H9 (cell line): ENCODE measurements around the gene KCNJ12. TPM values are rescaled to one million over a fixed set of nuclear protein-coding genes. Genes with fewer than 3 reads are reported as not detected.
A peak's percentile ranks its signal among the peaks of the same experiment; 100 is the strongest.

Experiments
- DNase-seq: peaks from one replicate; pipeline ENCODE4 v3.0.0-alpha.2; 2017
- H2AFZ ChIP-seq: one replicate; pipeline ENCODE4 v1.6.1; 2013; ENCODE audit warnings: mild to moderate bottlenecking, low read length, control low read depth, moderate library complexity
- H2AK5ac ChIP-seq: 2 replicates; pipeline ENCODE4 v1.6.1; 2013; ENCODE audit warnings: low read length, control low read depth, mixed read lengths; ENCODE audit not compliant: insufficient read length
- H2BK120ac ChIP-seq: one replicate; pipeline ENCODE4 v1.6.1; 2013; ENCODE audit warnings: low read depth, mild to moderate bottlenecking, low read length, control low read depth, inconsistent platforms; ENCODE audit not compliant: poor library complexity, severe bottlenecking
- H2BK12ac ChIP-seq: 2 replicates; pipeline ENCODE4 v1.6.1; 2013; ENCODE audit warnings: low read length, control low read depth, mixed read lengths, low read depth; ENCODE audit not compliant: insufficient read length
- H2BK15ac ChIP-seq: 2 replicates; pipeline ENCODE4 v1.6.1; 2013; ENCODE audit warnings: low read depth, low read length, control low read depth
- H2BK20ac ChIP-seq: one replicate; pipeline ENCODE4 v1.6.1; 2013; ENCODE audit warnings: low read depth, mild to moderate bottlenecking, low read length, control low read depth, inconsistent platforms; ENCODE audit not compliant: poor library complexity, severe bottlenecking
- H2BK5ac ChIP-seq: 2 replicates; pipeline ENCODE4 v1.6.1; 2013; ENCODE audit warnings: low read length, control low read depth, mixed read lengths; ENCODE audit not compliant: insufficient read length
- H3K14ac ChIP-seq: 2 replicates; pipeline ENCODE4 v1.6.1; 2013; ENCODE audit warnings: low read length, control low read depth; ENCODE audit not compliant: insufficient read depth
- H3K18ac ChIP-seq: 2 replicates; pipeline ENCODE4 v1.6.1; 2013; ENCODE audit warnings: low read depth, mild to moderate bottlenecking, mixed read lengths, low read length, control low read depth; ENCODE audit not compliant: insufficient read length
- H3K23ac ChIP-seq: 2 replicates; pipeline ENCODE4 v1.6.1; 2013; ENCODE audit warnings: low read length, control low read depth, mixed read lengths, low read depth; ENCODE audit not compliant: insufficient read length
- H3K23me2 ChIP-seq: 2 replicates; pipeline ENCODE4 v1.6.1; 2013; ENCODE audit warnings: low read depth, mild to moderate bottlenecking, mixed read lengths, low read length, control low read depth; ENCODE audit not compliant: insufficient read length, poor library complexity, severe bottlenecking
- H3K27ac ChIP-seq: 2 replicates; pipeline ENCODE4 v1.5.1; 2013; ENCODE audit warnings: low read length, control low read depth, mixed read lengths, low read depth; ENCODE audit not compliant: insufficient read length
- H3K27me3 ChIP-seq: 2 replicates; pipeline ENCODE4 v1.6.1; 2013; ENCODE audit warnings: low read length, control low read depth, inconsistent platforms; ENCODE audit not compliant: insufficient read depth
- H3K4ac ChIP-seq: 2 replicates; pipeline ENCODE4 v1.6.1; 2013; ENCODE audit warnings: low read depth, mild to moderate bottlenecking, control low read depth, inconsistent platforms, low read length, moderate library complexity
- H3K4me1 ChIP-seq: 2 replicates; pipeline ENCODE4 v1.6.1; 2013; ENCODE audit warnings: low read length, control low read depth, inconsistent platforms; ENCODE audit not compliant: insufficient read depth
- H3K4me2 ChIP-seq: 2 replicates; pipeline ENCODE4 v1.6.1; 2013; ENCODE audit warnings: low read length, control low read depth, mixed read lengths; ENCODE audit not compliant: insufficient read length, insufficient read depth
- H3K56ac ChIP-seq: 2 replicates; pipeline ENCODE4 v1.6.1; 2013; ENCODE audit warnings: low read depth, mild to moderate bottlenecking, mixed read lengths, low read length, control low read depth; ENCODE audit not compliant: insufficient read length
- H3K79me1 ChIP-seq: 2 replicates; pipeline ENCODE4 v1.6.1; 2013; ENCODE audit warnings: low read depth, mild to moderate bottlenecking, moderate library complexity, low read length, control low read depth, inconsistent platforms; ENCODE audit not compliant: insufficient read depth, poor library complexity, severe bottlenecking
- H3K79me2 ChIP-seq: 2 replicates; pipeline ENCODE4 v1.6.1; 2013; ENCODE audit warnings: low read length, control low read depth, inconsistent platforms; ENCODE audit not compliant: insufficient read depth
- H3K9ac ChIP-seq: 2 replicates; pipeline ENCODE4 v1.6.1; 2013; ENCODE audit warnings: low read length, control low read depth, mixed read lengths; ENCODE audit not compliant: insufficient read length; ENCODE audit errors: extremely low read depth
- H3K9me3 ChIP-seq: one replicate; pipeline ENCODE4 v1.6.1; 2013; ENCODE audit warnings: low read depth, low read length, inconsistent platforms; ENCODE audit not compliant: control insufficient read depth
- H3T11ph ChIP-seq: one replicate; pipeline ENCODE4 v1.6.1; 2013; ENCODE audit warnings: mild to moderate bottlenecking, low read length, control low read depth, inconsistent platforms
- H4K20me1 ChIP-seq: one replicate; pipeline ENCODE4 v1.6.1; 2013; ENCODE audit not compliant: control insufficient read depth, insufficient read length, insufficient read depth
- H4K5ac ChIP-seq: 2 replicates; pipeline ENCODE4 v1.6.1; 2013; ENCODE audit warnings: low read depth, mild to moderate bottlenecking, mixed read lengths, low read length, control low read depth; ENCODE audit not compliant: insufficient read length
- H4K8ac ChIP-seq: replicated peaks from 2 replicates; pipeline ENCODE4 v1.6.1; 2013; ENCODE audit warnings: low read length, control low read depth, mixed read lengths, low read depth; ENCODE audit not compliant: insufficient read length
- H4K91ac ChIP-seq: 2 replicates; pipeline ENCODE4 v1.6.1; 2013; ENCODE audit warnings: low read depth, mild to moderate bottlenecking, moderate library complexity, mixed read lengths, low read length, control low read depth; ENCODE audit not compliant: insufficient read length
- H3K27ac Mint-ChIP-seq, 3 experiments: 2 replicates in 2 of 3; 3 replicates in 1 of 3; pipeline ENCODE4 v1.8.0; 2020 to 2021; ENCODE audit warnings: mixed read lengths in 3 of 3, mild to moderate bottlenecking in 1 of 3, moderate library complexity in 1 of 3
- H3K27me3 Mint-ChIP-seq: 2 replicates; pipeline ENCODE4 v1.8.0; 2021; ENCODE audit warnings: low read depth, mild to moderate bottlenecking, moderate library complexity, mixed read lengths
- H3K36me3 Mint-ChIP-seq, 3 experiments: 2 replicates in 2 of 3; 3 replicates in 1 of 3; pipeline ENCODE4 v1.8.0; 2020 to 2021; ENCODE audit warnings: low read depth in 3 of 3, mixed read lengths in 3 of 3; ENCODE audit not compliant: insufficient read depth in 1 of 3
- H3K4me1 Mint-ChIP-seq, 2 experiments: 2 replicates each; pipeline ENCODE4 v1.8.0; 2020; ENCODE audit warnings: mixed read lengths in 2 of 2
- H3K4me3 Mint-ChIP-seq, 2 experiments: 2 replicates in 1 of 2; 3 replicates in 1 of 2; pipeline ENCODE4 v1.8.0; 2020 to 2021; ENCODE audit warnings: mild to moderate bottlenecking in 2 of 2, mixed read lengths in 2 of 2, moderate library complexity in 1 of 2
- H3K9me3 Mint-ChIP-seq, 2 experiments: 2 replicates in 1 of 2; 3 replicates in 1 of 2; pipeline ENCODE4 v1.8.0; 2020; ENCODE audit warnings: mild to moderate bottlenecking in 2 of 2, mixed read lengths in 2 of 2, moderate library complexity in 1 of 2
- CTCF ChIP-seq: fragments of 200-600 bp; sonication (generic); conservative IDR thresholded peaks from 3 replicates; pipeline ENCODE4 v1.8.0; 2021; ENCODE audit warnings: antibody characterized with exemption, mild to moderate bottlenecking
- WGBS: extraction: QIAGEN DNeasy Blood & Tissue Kit; methylation state at CpG from one replicate; pipeline ENCODE4 v1.1.7; 2013; ENCODE audit warnings: missing lambda C conversion rate, low lambda C conversion rate, mixed read lengths; ENCODE audit not compliant: insufficient read length; ENCODE audit errors: extremely low coverage; 5-methylcytosine and 5-hydroxymethylcytosine counted together
- total RNA-seq: library from RNA; stranded (reverse); gene quantifications from 2 replicates; pipeline ENCODE4 v1.2.1, GENCODE V29; 2021

Gene KCNJ12
- total RNA-seq, 1 experiment from 2014 or later, result 0.39 TPM

GRCh38 chr17:21354796-21355385 is 21.3 kb upstream of the KCNJ12 start:
- no peak overlapping the region for H3K14ac ChIP-seq
- H2BK15ac ChIP-seq, result no peak overlapping the region
- no peak overlapping the region for H3K27ac ChIP-seq
- no peak overlapping the region for H3K9ac ChIP-seq
- no peaks in the 10 kb centered on the region for H3K36me3 Mint-ChIP-seq
- no peak overlapping the region for H2BK5ac ChIP-seq
- no peak overlapping the region for H3K23ac ChIP-seq
- H2AFZ ChIP-seq, result no peak overlapping the region
- peaks cover 10% of the 10 kb centered on the region for H3K27me3 Mint-ChIP-seq
- no peak overlapping the region for H4K91ac ChIP-seq
- H3K79me1 ChIP-seq, result no peaks in the 10 kb centered on the region
- no peak for DNase-seq
- H3K9me3 Mint-ChIP-seq, result peaks cover 1 to 2% of the 10 kb centered on the region in 2 experiments; a peak in 2 of 5 replicates
- H3K23me2 ChIP-seq, result no peaks in the 10 kb centered on the region
- no peaks in the 10 kb centered on the region for H3K4me1 ChIP-seq
- no peak overlapping the region for H2BK20ac ChIP-seq
- H2BK120ac ChIP-seq, result no peak overlapping the region
- H3K9me3 ChIP-seq, result no peaks in the 10 kb centered on the region
- no peak for TF ChIP-seq CTCF
- no peak overlapping the region for H3T11ph ChIP-seq
- H3K79me2 ChIP-seq, result no peaks in the 10 kb centered on the region
- no peaks in the 10 kb centered on the region for H3K27me3 ChIP-seq
- H4K20me1 ChIP-seq, result no peaks in the 10 kb centered on the region
- H3K4me1 Mint-ChIP-seq, result peaks cover 14 to 17% of the 10 kb centered on the region in 2 experiments
- peak overlapping the region in 2 of 3 experiments; percentile 19 to 53; a peak in 3 of 7 replicates for H3K27ac Mint-ChIP-seq
- no peak overlapping the region for H3K4me2 ChIP-seq
- H4K8ac ChIP-seq, result no peak overlapping the region
- H3K18ac ChIP-seq, result no peak overlapping the region
- WGBS, result no CpG with 5 or more reads among the region's 13 CpGs
- no peak overlapping the region for H3K4me3 Mint-ChIP-seq
- no peak overlapping the region for H3K56ac ChIP-seq
- H2AK5ac ChIP-seq, result no peak overlapping the region
- no peak overlapping the region for H4K5ac ChIP-seq
- no peak overlapping the region for H3K4ac ChIP-seq
- no peak overlapping the region for H2BK12ac ChIP-seq
